Eye (tissue), 1 donor: ENCODE data around the gene ZNF575.
"Not testable (repeated sequence)": the region's sequence is repeated elsewhere in the genome, so short reads cannot be mapped to it uniquely, and the experiment has no call there.

Experiments used
- DNase-seq: peaks from one replicate; pipeline ENCODE4 v3.0.0-alpha.2; 2015

The ZNF575 gene

DNA sequence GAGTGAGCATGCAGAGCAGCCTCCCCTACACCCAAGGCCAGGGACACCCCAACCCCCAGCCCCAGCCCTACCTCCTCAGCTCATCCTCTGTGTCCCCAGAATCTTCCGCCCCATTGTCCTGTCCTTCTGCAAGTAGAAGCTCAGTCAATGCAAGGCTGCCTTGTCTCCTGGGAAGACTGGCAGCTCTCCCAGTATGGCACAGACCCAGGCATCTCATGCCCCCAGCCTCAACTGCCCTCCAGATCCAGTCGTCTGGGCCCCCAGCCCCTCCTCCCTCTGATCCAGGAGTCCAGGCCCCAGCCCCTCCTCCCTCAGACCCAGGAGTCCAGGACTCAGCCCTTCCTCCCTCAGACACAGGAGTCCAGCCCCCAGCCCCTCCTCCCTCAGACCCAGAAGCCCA lies 13.0 kb downstream of the ZNF575 start:
- no peak for DNase-seq

DNA sequence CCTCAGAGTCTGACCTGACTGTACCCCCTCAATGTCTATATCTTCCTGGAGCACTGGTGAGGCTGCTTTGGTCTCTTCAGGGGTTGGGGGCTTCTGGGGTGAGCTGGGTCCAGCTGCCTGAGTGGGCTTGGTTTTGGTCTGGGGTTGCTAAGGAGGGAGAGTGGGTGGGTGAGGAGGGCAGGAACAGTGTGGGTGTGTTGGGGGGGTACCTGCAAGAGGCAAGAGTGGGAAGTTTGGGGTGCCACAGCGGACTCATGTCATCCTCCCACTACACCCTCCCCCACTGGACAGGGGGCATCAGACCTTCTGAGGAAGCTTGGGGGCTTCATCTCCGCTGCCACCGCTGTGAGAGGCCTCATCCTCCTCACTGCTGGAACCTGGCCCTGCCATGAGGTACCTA lies 13.6 kb downstream of the ZNF575 start:
- DNase-seq: no peak

DNA sequence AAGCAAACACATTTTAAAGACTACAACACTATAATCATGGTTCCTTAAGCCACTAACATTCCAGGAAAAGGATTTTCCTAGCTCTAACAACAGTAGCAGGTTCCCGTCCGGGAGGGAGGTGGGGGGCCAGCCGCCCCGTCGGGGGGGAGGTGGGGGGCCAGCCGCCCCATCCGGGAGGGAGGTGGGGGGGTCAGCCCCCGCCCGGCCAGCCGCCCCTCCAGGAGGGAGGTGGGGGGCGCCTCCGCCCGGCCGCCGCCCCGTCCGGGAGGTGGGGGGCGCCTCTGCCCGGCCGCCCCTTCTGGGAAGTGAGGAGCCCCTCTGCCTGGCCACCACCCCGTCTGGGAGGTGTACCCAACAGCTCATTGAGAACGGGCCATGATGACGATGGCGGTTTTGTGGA lies 14.9 kb downstream of the ZNF575 start:
- not testable (repeated sequence) for DNase-seq

DNA sequence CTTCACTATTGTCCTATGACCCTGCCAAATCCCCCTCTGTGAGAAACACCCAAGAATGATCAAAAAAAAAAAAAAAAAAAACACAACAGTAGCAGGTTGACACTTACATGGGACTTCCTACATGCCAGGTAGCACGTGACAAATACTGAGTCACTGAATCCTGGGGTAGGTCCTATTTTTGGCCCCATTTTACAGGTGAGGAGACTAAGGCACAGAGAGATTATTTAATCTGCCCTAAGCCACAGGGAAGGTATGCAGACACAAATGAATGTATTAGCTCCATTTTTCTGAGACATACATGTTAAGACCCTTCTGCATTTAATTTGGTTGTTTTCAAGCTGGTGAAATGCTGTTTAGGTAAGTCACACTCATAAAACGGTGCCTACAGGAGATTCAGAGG lies 15.7 kb downstream of the ZNF575 start:
- no peak for DNase-seq

DNA sequence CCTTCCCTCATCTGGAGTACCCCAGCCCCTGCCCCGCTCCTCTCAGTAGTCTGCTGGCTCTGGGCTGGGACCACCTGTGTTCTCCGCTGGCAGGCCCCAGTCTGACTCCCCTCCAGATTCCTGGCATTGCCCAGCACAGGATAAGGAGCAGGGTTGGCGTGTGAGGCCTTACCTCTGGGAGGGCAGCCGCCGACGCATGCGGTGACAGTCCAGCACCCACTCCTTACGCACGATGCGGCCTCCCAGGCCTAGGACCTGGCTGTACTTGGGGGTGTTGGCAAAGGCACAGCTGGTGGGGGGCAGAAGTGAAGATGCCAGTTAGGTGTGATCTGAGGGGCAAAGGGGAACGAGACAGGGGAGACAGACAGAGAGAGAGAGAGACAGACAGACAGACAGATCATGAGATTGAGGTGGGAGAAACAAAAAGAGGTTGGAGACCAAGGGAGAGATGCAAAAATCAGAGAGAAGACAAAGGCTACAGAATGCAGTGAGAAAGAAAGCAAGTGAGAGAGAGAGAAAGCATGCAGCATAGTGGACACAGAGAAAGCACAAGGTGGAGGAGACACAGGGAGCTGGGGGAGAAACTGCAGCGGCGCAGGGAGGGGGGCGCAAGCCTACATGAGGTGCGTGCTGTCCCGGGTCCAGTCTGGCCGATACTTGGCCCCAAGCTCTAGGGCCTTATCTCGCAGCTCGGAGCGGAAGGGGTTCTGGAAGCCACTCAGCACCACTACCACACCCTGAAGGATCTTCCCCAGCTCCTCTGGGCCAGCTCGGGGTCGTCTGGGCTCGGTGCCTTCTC lies 18.6 kb downstream of the ZNF575 start:
- DNase-seq: no peak

DNA sequence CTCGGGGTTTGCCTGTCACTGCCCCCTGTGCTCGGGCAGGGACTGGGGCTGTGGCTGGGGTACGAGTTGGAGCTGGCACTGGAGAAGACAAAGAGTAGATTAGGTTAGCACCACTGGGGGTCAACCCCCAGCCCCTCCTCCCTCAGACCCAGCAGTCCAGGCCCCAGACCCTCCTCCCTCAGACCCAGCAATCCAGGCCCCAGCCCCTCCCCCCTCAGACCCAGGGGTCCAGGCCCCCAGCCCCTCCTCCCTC lies 19.1 kb downstream of the ZNF575 start:
- DNase-seq: no peak

DNA sequence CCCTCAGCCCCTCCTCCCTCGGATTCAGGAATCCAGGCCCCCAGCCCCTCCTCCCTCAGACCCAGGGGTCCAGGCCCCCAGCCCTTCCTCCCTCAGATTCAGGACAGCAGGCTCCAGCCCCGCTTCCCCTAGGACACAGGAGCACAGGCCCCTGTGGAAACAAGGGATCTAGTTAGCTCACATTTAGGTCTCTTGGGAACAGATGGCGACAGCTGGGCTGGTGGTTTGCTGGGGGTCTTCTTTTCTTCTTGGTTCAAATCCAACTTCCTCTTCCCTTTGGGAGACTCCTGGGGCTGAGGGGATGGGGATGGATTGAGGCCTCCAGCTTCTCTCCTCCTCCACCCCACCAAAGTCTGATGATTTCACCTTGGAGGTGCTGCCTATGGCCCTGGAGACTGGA lies 19.6 kb downstream of the ZNF575 start:
- peak; percentile 38 for DNase-seq

DNA sequence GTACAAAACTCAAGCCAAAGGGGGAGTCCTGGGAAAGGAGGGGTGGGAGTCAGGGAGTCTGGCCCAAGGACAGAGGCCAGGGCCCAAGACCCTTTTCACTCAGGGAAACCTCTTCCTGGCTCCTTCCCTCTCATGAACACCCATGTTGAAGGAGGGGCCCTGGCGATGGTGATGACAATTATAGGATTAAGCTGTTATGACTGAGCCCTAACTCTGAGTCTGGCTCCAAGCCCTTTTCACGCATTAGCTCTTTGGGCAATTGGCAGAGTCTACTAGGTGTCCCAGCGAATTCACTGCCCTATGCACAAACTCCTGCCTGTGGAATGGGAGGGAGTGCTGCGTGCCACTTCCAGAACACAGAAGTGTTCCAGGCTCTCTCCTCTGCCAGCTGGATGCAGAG lies 20.7 kb downstream of the ZNF575 start:
- no peak for DNase-seq

DNA sequence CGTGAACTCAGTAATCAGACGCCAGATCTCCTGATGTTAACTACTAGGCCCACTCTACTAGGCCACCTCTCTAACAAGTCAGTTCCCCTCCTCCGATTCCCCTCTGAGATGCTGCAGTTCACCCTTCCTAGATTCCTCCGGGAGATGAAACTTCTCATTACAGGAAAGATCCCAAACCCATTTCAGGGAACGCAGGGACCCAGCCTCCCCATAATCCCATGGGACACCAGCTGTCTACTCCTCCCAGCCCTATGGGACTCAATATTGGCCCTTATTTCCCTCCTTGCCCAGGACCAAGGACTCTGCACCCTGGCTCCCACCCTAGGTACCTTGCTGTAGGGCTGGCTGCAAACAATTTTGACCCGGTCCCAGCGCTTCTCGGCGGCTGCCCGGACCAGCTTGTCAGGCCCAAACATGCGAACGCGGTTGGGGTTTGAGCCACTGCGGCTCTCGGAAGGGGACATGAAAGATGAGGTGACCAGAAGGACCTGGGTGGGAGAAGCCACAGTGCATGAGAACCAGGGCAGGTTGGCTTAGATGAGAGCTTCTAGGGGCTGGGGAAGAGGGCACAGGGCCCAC lies 21.4 kb downstream of the ZNF575 start:
- no peak for DNase-seq

DNA sequence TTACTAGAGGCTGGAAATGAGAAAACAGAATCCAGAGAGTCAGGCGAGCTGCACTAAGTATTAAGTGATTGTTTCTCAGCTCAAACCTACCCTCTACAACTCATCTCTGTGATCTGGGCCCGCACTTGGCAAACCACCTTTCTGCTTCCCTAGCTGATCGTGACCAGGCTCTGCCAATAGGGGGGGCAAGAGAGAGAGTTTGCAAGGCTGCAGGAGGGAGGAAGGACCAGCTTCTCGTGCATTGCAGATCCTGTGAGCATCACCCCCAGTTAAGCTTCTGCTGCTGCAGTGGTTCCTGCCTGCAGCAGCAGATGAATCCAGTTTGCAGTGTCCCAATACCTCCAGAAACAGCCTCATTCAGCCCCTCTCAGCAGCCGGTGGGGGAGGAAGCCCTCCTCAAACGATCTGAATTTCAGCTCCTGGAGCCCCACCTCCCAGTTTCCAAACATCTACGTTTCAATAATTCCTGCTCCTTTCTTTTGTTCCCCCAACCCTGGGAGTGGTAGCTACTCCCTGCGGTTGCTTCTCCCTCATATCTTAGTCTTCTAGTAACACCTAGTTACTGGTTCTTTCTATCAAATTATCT lies 22.3 kb downstream of the ZNF575 start:
- DNase-seq: peak; percentile 89

DNA sequence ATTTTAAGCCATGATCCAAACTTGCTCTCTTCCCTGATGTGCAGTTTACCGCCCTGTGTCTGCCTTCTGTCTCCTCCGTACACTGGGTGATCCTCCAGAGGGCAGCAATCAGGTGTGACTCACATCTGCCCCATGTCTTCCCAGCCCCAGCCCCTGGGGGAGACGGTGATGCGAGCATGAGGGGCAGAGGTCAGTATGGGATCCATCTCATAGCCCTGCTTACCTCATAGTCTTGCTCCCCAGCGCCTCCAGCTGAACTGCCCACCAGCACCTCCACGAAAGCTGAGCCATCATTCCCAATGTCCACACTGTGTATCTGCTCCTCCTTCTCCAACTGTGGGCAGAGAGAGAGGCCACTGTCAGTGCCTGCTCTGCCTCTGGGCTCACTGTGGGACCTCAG lies 27.7 kb downstream of the ZNF575 start:
- DNase-seq: no peak

DNA sequence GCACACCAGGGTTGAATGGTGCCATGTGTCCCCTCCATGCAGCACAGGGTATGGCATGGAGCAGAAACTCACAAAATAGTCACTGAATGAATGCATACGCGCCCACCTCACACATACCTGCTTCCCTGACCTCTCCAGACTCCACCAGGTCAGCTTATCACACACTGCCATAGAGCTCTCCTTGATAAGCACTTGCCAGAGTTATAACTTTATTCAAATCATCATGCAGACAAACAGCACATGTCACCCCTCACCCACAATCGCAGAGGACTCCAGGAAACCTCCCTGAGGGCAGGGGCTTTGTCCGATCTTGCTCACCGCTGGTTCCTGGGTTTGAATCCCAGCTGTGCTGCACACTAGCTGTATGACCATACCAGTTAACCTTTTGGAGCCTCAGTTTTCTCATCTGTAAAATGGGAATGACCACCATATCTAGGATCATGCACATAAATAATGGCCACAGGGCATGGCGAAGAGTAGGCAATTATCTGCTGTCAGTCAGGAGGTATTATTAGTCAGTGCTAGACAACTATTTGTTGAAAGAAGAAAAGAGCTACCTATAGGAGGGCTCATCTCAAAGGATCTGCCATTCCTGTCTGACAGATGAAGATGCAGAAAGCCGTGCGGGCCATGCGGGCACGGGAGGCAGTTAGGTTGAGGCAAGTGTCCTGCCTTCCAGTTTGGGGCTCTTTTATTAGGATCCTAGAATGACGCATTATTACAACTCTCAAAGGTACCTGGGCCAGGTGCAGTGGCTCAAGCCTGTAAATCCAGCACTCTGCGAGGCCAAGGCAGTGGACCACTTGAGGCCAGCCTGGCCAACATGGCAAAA lies 28.4 kb downstream of the ZNF575 start:
- no peak for DNase-seq

DNA sequence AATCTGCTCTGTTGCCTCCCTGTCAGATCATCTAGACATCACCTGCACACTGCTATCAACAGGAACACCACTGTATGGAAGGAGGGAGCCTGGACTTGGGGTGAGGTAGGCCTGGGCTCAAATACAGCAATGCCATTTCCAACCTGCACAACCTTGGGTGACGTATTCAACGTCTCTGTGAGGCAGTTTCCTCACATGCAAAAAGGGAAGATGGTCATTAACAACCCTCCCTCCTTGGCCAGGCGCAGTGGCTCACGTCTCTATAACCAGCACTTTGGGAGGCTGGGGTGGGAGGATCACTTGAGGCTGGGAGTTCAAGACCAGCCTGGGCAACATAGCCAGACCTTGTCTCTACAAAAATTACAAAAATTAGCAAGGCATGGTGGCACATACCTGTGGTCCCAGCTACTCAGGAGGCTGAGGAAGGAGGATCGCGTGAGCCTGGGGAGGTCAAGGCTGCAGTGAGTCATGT lies 29.3 kb downstream of the ZNF575 start:
- DNase-seq: no peak

DNA sequence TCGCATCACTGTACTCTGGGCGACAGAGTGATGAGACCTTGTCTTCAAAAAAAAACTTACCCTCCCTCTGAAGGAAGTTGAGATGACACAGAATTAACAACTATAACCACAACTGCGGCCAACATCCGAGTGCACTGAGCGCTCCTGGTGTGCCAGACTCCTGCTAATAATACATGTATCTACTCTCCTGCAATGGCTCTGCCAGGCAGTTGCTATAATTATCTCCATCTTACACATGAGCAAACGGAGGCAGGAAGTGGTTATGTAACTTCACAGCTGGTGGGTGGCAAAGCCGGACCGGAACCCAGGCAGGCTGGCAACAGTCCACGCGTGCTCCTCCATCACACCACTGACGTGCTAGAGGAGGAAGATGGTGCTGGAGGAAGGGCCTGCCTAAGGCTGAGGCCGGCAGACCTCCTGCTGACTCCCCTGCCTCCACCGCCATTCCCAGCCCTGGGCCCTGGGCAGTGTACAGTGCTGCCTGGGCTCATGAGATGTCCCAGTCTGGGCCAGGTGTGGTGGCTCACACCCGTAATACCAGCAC lies 29.8 kb downstream of the ZNF575 start:
- DNase-seq: no peak

DNA sequence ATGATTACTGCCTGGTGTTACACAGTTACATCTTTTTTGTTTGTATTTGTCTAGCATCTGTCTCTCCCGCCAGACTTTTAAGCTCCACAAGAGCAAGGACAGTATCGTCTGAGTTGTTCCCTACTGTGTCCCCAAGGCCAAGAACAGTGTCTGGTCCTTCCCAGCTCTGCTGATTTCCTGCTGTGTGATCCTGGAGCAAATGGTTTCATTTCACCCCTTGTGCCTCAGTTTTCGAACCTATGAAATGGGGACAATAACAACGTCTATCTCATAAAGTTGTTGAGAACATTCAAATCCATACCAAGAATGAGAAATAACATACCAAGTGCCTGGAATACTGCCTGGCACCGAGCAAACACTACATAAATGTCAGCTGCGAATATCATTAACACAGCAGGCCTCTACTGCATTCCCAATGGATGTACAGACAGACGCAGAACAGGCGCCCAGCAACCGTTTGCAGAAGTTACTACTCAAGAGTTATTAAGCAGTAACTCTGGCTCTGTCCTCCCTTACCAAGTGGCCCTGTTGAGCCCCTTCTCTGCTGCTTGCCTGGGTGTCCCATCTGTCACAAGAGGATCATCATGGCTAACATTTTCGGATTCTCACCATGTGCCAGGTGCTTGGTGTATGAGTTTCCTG lies 30.9 kb downstream of the ZNF575 start:
- no peak for DNase-seq

DNA sequence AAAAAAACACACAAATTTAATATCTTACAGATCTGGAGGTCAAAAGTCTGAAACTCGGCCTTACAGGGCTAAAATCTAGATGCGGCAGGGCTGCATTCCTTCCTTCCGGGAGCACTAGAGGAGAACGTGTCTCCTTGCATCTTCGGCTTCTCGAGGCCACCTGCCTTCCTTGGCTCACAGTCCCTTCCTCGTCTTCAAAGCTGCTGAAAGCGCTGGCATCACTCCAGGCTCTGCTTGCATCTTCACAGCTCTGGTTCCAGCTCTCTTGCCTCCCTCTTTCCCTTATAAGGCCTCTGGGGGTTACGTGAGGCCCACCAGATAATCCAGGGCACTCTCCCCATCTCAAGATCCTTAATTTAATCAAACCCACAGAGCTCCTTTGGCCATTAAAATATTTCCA lies 31.8 kb downstream of the ZNF575 start:
- DNase-seq: no peak

DNA sequence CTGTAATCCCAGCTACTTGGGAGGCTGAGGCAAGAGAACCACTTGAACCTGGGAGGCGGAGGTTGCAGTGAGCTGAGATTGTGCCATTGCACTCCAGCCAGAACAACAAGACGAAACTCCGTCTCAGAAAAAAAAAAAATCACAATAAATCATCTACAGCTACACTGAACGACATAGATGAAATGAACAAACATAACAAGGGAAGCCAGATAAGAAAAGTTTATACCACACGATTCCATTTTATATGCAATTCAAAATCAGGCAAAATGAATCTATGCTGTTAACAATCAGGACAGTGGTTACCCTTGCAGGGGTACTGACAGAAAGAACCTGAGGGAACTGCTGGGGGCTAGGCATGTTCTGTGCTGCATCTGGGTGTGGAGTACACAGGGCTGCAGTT lies 36.7 kb downstream of the ZNF575 start:
- no peak for DNase-seq

DNA sequence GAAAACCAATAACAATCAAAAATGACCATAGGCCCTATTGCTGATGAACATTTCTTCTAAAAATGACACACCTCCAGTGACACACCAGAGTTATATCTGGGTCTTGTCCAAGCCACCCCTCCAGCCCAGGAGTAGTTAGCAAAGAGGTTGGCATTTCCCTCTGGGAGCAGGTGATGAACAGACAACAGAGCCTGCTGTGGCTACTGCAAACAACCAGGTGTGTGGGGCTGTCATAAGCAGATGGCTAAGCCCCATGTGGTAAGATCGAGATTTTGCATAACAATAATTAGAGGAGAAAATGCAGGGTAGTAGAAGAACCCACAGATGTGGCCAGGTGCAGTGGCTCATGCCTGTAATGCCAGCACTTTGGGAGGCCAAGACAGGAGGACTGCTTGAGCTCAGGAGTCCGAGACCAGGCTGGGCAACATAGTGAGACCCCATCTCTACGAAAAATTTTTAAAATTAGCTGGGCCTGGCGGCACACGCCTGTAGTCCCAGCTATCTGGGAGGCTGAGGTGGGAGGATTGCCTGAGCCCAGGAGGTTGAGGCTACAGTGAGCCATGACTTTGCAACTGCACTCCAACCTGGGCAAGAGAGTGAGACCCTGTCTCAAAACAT lies 37.3 kb downstream of the ZNF575 start:
- no peak for DNase-seq

DNA sequence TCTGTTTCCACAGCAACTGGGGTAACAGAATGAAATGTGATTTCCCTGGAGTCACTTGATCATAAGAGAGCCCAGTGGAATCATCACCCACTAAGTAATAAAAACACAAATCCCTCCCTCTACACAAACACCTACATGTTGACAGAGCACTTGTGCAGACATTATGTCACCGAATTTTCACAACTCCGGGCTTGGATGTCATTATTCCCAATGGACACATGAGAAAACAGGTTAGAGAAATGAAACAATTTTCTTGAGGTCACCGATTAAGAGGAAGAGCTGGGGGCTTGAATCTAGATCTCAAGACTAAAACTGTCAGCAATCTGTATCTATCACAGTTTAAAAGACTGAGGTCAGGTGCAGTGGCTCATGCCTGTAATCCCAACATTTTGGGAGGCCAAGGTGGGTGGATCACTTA lies 39.2 kb downstream of the ZNF575 start:
- no peak for DNase-seq

DNA sequence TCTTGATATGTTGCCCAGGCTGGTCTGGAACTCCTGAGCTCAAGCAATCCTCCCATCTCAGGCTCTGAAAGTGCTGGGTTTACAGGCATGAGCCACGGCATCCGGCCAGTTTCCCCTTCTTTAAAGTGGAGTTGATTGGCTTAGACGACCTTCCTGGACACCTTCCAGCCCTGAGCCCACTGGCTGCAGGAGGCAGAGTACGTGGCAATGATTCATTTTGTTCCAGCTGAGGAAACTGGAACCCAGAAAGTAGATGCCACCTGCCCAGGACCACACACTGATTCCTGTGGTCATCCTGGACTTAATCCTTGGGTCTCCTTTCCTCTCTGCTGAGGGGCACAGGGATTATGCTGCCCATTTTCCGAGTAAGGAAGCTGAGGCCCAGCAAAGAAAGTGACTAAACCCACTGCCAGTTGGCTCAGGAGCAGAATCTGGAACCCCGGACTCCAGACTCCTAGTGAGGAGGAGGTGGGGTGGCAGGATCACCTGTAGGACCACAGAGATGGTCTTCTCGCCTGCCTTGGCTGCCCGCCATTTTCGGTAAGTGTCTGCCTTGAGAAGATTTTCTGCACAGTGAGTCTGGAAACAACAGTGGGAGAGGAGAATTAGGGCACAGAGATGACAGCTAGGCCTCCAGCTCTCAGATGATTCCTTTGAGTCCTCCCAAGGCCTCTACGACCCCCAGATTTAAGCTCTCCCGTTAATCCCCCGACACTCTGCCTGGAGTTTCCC lies 41.6 kb downstream of the ZNF575 start:
- no peak for DNase-seq

DNA sequence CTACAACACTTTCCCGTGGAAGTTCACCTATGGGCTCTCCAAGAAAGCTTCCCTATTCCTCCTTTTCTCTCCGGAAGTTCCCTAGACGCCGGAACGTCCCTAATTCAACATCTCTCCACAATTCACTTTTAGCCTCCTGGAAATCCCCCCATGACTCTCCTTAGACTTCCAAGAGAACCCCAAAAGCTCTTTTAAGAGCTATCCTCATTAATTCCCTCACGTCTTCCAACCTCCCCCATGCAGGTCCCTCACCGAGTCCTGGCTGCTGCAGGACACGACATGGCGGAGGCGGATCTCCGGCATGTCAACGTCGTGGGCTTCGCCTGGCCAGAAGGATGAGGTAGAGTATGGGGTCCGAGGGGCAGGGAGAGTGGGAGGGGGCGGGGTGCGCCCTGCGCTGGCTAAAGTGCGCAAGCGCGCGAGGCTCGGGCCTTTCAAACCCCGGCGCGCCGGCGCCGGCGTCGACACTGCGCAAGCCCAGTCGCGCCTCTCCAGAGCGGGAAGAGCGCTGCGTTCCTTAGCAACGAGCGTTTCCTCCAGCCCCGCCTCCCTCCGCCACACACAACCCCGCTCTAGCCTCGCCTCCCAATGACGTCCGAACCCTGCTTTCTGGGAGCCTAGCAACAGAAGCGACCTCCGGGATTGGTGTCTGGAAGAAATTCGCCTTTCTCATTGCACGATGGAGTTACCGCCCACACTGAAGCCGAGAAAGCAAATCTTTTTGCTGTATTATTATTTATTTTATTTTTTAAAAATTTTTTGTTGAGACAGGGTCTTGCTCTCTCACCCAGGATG lies 42.4 kb downstream of the ZNF575 start, which contains the start of the genes PINLYP and XRCC1:
Gene PINLYP, plus strand, starts transcription at position 646 of the 795 bp plus-strand sequence. CDS start 1,391 bp downstream, outside the sequence.
Gene XRCC1, minus strand, starts transcription at position 372 of the 795 bp plus-strand sequence. Its CDS starts 69 bp downstream, at position 303.
- peak; percentile 100 for DNase-seq
